IPS-18a (cell line): ENCODE results near the gene CASP7.

Experiments used
- H3K27ac ChIP-seq: one replicate; pipeline ENCODE4 v1.5.1; 2013; ENCODE audit warnings: low read length
- H3K27me3 ChIP-seq: one replicate; pipeline ENCODE4 v1.6.1; 2013; ENCODE audit warnings: mild to moderate bottlenecking, low read length; ENCODE audit not compliant: control insufficient read depth, insufficient read depth
- H3K36me3 ChIP-seq: one replicate; pipeline ENCODE4 v1.6.1; 2013; ENCODE audit warnings: low read depth, low read length; ENCODE audit not compliant: control insufficient read depth
- H3K4me1 ChIP-seq: one replicate; pipeline ENCODE4 v1.6.1; 2013; ENCODE audit warnings: low read depth, low read length; ENCODE audit not compliant: control insufficient read depth
- H3K4me3 ChIP-seq: one replicate; pipeline ENCODE4 v1.5.1; 2013; ENCODE audit warnings: low read length
- H3K9ac ChIP-seq: one replicate; pipeline ENCODE4 v1.6.1; 2013; ENCODE audit warnings: mild to moderate bottlenecking, low read length, moderate library complexity
- H3K9me3 ChIP-seq: one replicate; pipeline ENCODE4 v1.6.1; 2013; ENCODE audit warnings: low read depth, low read length; ENCODE audit not compliant: control insufficient read depth

Gene CASP7

DNA sequence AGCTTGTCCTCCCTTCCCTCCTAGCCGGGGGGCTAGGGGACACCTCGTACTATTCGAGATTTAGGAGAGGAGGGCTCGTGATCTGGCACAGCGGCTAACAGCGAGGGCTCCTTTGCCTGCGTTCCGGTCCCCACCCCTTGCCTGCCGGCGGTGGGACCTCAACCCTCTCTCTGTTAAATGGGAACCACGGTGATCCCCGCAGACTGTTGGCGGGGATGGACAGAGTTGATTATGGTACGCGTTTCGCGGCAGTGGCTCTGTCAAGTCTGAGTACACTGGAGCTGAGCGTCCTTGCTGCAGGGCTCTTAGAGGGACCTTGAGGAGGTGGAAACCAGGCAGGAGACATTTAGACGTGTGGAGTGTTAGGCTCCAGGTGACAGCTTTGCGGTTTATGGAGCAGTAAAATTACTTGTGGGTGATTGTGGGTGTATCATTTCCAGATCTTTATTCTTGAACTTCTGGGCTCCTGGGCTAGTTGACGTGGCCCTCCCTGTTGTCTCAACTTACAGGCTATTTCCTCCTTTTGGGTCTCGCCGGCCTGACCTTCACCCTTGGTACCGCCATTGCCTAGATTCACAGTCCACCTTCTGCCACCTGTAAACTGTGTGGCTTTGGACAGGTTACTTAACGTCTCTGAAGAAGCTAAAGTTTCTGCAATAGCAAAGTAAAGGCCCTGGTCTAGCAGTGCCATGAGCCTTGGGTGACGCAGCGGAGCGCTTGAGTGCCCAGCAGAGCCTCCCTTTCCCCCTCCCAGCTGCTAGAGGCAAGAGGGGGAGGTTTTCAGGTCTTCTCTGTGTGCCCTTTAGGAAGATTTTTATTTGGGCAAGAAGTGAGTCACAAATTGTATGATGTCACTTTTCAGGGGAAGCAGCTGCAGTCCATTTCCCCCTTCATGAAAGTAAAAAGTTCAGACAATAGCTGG is 739 bp downstream of the CASP7 start:
- H3K4me1 ChIP-seq, result peaks cover 5% of the 10 kb centered on the region
- H3K27me3 ChIP-seq, result peaks cover 15% of the 10 kb centered on the region
- no peaks in the 10 kb centered on the region for H3K9me3 ChIP-seq
- peak overlapping the region; percentile 68 for H3K9ac ChIP-seq
- H3K4me3 ChIP-seq, result peak overlapping the region; percentile 80
- H3K36me3 ChIP-seq, result no peaks in the 10 kb centered on the region
- H3K27ac ChIP-seq, result no peak overlapping the region

DNA sequence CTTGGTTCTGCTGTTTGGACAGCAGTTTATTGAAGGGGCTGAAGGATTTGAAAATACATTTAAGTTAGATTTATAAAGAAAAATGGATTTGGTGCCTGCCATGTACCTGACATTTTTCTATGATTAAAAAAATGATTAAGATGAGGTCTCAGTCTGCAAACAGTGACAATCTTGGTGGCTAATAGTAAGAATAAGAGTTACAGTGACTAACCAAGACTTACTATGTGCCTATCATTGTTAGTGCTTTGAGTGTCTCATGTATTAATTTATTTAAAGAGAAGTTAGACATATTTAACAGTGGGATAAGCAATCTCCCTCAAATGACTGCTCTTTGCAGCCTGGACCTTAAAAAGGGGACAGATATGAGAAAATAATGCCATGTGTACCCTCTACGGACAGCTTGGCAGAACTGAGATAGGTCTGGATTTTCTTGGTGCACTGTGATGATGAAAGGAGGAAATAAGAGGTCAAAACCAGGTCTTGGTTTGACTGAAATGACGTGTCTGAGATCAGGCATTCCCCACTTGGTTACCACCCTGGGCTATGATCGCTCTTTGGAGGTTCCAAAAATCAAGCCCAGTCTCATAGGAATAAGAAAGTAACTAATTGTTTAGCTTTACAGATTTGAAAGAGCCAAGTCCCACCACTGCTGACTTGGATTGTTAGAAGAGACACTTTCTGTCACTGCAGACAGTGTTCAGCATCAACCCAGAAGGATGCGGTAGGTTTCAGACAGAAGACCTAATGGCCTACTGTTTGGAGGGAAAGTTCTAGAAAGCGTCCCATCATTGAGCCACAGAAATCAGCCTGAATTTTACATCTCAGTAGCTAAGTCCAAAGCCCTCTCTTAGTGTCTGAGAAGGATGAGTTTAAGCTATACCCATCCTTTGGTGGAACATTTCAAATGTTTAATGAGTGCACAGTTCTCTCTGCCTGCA is 2.1 kb downstream of the CASP7 start:
- no peak overlapping the region for H3K9ac ChIP-seq
- no peak overlapping the region for H3K27ac ChIP-seq
- no peak overlapping the region for H3K4me3 ChIP-seq
- peaks cover 5% of the 10 kb centered on the region for H3K4me1 ChIP-seq
- H3K27me3 ChIP-seq, result peaks cover 15% of the 10 kb centered on the region
- peaks cover 3% of the 10 kb centered on the region for H3K9me3 ChIP-seq
- H3K36me3 ChIP-seq, result no peaks in the 10 kb centered on the region

DNA sequence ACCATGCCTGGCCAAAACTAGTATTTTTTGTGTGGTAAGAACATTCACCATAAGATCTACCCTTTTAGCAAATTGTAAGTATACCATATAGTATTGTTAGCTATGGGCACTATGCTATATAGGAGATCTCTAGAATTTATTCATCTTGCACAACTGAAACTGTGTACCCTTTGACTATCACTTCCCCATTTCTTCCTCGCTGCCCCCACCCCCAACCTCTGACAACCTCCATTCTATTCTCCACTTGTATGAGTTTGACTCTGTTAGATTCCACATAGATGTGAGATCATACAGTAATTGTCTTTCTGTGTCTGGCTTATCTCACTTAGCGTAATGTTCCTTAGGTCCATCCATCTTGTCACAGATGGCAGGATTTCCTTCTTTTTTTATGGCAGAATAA is 3.6 kb downstream of the CASP7 start:
- H3K4me1 ChIP-seq, result peaks cover 5% of the 10 kb centered on the region

DNA sequence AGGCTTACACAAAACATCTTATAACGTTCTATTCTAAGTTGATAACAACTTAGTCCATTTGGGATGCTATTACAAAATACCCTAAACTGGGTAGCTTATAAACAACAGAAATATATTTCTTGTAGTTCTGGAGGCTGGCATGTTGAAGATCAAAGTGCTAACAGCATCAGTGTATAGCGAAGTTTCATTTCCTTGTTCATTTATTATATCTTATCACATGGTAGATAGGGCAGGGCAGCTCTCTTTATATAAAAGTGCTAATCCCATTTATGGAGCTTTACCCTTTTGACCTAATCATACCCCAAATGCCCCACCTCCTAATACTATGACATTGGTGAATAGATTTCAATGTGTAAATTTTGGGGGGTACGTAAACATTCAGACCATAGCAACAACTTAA is 6.3 kb downstream of the CASP7 start:
- no peak overlapping the region for H3K27ac ChIP-seq
- H3K9ac ChIP-seq, result no peak overlapping the region
- peaks cover 6% of the 10 kb centered on the region for H3K27me3 ChIP-seq
- no peak overlapping the region for H3K4me3 ChIP-seq
- no peaks in the 10 kb centered on the region for H3K36me3 ChIP-seq
- H3K9me3 ChIP-seq, result peaks cover 3% of the 10 kb centered on the region
- H3K4me1 ChIP-seq, result peaks cover 7% of the 10 kb centered on the region

More for the DNA sequence above, 3.6 kb downstream of the CASP7 start:
- Histone ChIP-seq H3K36me3 (no peaks in the 10 kb centered on the region), H3K9me3 (peaks cover 3% of the 10 kb centered on the region), H3K27ac (no peak overlapping the region), H3K9ac (no peak overlapping the region), H3K27me3 (peaks cover 15% of the 10 kb centered on the region), H3K4me3 (no peak overlapping the region)

DNA sequence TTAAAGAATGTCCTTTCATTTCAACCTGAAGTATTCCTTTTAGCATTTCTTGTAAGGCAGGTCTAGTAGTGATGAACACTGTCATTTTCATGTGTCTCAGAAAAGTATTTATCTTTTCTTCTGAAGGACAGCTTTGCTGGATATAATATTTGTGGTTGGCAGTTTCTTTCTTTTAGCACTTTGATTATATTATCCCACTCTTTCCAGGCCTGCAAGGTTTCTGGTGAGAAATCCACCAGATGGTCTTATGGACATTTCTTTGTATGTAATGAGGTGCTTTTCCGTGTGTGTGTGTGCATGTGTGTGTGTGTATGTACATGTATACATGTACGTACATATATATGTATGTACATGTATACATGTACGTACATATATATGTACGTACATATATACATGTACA is 7.3 kb downstream of the CASP7 start:
- no peaks in the 10 kb centered on the region for H3K27me3 ChIP-seq
- peaks cover 3% of the 10 kb centered on the region for H3K9me3 ChIP-seq
- H3K4me3 ChIP-seq, result no peak overlapping the region
- H3K4me1 ChIP-seq, result peaks cover 7% of the 10 kb centered on the region
- H3K36me3 ChIP-seq, result no peaks in the 10 kb centered on the region
- no peak overlapping the region for H3K9ac ChIP-seq
- no peak overlapping the region for H3K27ac ChIP-seq

DNA sequence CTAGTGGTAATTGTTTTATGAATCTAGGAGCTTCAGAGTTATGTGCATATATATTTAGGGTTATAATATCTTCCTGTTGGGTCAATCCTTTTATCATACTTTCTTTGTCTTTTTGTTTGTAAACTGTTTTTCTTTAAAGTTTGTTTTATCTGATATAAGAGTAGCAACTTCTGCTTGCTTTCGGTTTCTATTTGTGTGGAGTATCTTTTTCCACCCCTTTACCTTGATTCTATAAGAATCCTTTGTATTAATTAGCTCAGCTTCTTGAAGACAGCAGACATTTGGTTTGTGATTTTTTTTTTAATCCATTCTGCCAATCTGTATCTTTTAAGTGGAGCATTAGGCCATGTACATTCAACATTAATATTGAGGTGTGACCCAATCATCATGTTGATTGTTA is 9.3 kb downstream of the CASP7 start:
- Histone ChIP-seq H3K27me3 (no peaks in the 10 kb centered on the region), H3K4me3 (no peak overlapping the region), H3K9ac (no peak overlapping the region), H3K9me3 (peaks cover 3% of the 10 kb centered on the region), H3K27ac (no peak overlapping the region), H3K4me1 (peaks cover 7% of the 10 kb centered on the region), H3K36me3 (no peaks in the 10 kb centered on the region)

DNA sequence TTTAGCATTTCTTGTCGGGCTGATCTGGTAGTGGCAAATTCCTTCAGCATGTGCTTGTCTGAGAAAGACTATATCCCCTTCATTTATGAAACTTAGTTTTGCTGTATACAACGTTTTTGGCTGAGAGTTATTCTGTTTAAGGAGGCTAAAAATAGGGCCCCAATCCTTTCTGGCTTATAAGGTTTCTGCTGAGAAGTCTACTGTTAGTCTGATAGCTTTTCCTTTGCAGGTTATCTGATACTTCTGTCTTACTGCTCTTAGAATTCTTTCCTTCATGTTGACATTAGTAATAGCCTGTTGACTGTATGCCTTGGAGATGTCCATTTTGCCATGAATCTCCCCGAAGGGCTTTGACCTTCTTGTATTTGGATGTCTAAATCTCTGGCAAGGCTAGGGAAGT is 9.9 kb downstream of the CASP7 start:
- Histone ChIP-seq H3K9me3 (peaks cover 3% of the 10 kb centered on the region), H3K4me3 (no peak overlapping the region), H3K27me3 (no peaks in the 10 kb centered on the region), H3K27ac (no peak overlapping the region), H3K9ac (no peak overlapping the region), H3K4me1 (peaks cover 7% of the 10 kb centered on the region), H3K36me3 (no peaks in the 10 kb centered on the region)

DNA sequence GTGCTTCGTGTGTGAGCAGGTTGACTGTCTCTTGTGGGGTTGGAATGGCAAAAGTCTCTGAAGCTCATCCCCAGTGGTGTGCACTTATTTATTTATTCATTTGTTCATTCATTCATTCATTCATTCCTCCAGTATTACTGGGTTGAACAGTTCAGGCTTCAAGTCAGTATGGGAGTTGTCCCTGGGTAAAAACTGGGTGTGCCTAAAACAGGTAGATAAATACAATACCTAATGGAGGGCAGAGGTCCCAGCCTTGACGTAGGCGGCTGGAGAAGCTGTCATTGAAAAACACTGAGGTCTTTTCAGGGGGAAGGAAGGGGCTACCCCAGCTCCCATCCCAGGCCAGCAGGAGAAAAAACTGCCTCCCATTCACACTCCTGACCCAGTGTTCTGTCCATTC is 11.0 kb downstream of the CASP7 start:
- H3K36me3 ChIP-seq, result no peaks in the 10 kb centered on the region

DNA sequence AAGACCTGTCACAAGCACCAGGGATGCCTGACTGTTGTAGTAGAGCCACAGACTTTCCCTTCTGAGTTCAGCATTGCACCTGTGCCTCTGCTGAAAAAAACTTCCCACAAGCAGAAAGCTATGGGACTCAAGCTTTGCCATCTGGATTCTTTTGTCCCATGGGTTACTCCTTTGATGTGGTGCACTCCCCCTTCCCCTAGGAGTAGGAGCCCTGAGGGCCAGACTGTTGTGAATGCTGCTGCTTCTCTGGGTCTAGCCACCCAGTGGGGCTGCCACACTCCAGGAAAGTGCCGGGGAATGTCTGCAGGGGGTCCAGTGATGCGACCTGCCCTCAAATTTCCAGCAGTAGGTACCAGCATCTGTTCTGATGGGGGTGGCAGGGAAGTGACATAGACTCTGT is 11.7 kb downstream of the CASP7 start:
- H3K36me3 ChIP-seq, result no peaks in the 10 kb centered on the region
- peaks cover 7% of the 10 kb centered on the region for H3K4me1 ChIP-seq
- H3K27ac ChIP-seq, result no peak overlapping the region
- H3K9ac ChIP-seq, result no peak overlapping the region
- H3K4me3 ChIP-seq, result no peak overlapping the region
- H3K27me3 ChIP-seq, result no peaks in the 10 kb centered on the region
- H3K9me3 ChIP-seq, result peaks cover 3% of the 10 kb centered on the region

More for the DNA sequence above, 11.0 kb downstream of the CASP7 start:
- peaks cover 3% of the 10 kb centered on the region for H3K9me3 ChIP-seq
- H3K4me3 ChIP-seq, result no peak overlapping the region
- H3K4me1 ChIP-seq, result peaks cover 7% of the 10 kb centered on the region
- H3K27me3 ChIP-seq, result no peaks in the 10 kb centered on the region
- H3K27ac ChIP-seq, result no peak overlapping the region
- H3K9ac ChIP-seq, result no peak overlapping the region

DNA sequence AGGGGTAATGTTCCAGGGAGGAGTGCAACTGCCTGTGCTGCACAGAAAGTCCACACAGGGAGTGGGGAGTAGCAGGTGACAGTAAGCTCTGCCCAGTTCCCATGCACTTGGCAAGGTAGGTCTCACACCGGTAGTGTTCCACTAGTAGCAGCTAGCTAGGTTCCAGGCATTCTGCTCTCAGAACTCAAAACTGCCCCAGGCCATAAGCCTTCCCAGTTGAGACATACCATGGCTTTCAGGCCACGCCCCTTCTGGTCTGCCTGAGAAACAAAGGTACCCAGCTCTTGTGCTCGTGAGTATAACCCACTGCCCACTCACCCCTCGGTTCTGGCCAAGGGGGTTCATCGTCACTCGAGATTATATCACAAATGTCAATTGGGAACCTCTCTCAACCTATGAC is 12.6 kb downstream of the CASP7 start:
- peaks cover 7% of the 10 kb centered on the region for H3K4me1 ChIP-seq
- H3K36me3 ChIP-seq, result no peaks in the 10 kb centered on the region
- H3K27ac ChIP-seq, result no peak overlapping the region
- no peaks in the 10 kb centered on the region for H3K9me3 ChIP-seq
- no peak overlapping the region for H3K4me3 ChIP-seq
- no peaks in the 10 kb centered on the region for H3K27me3 ChIP-seq
- H3K9ac ChIP-seq, result no peak overlapping the region

DNA sequence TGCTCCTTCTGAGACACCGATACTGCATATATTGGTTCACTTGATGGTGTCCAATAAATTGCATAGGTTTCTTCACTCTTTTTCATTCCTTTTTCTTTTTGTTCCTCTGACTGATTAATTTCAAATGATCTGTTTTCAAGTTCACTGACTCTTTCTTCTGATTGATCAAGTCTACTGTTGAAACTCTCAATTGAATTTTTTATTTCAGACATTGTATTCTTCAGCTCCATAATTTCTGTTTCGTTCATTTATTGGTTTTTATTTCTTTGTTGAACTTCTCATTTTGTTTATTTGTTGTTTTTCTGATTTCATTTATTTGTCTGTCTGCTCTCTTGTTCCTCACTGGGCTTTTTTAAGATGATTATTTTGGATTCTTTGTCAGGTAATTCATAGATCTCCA is 13.6 kb downstream of the CASP7 start:
- H3K9me3 ChIP-seq, result no peaks in the 10 kb centered on the region
- H3K4me3 ChIP-seq, result no peak overlapping the region

More for the DNA sequence above, 13.6 kb downstream of the CASP7 start:
- Histone ChIP-seq H3K27me3 (no peaks in the 10 kb centered on the region), H3K27ac (no peak overlapping the region), H3K36me3 (no peaks in the 10 kb centered on the region), H3K4me1 (peaks cover 7% of the 10 kb centered on the region), H3K9ac (no peak overlapping the region)
